ENCODE results near the gene NDUFS5.
"Not testable (repeated sequence)": the region's sequence is repeated elsewhere in the genome, so short reads cannot be mapped to it uniquely, and the experiment has no call there.

Gene NDUFS5

GRCh38 chr1:39065542-39065941 is 39.4 kb downstream of the NDUFS5 start:
- no peak for DNase-seq

- DNase-seq, result not testable (repeated sequence)
Observed at GRCh38 chr1:39068227-39068626, 42.1 kb downstream of the NDUFS5 start.

- not testable (repeated sequence) for DNase-seq
Observed at GRCh38 chr1:39071557-39071956, 45.4 kb downstream of the NDUFS5 start.

GRCh38 chr1:39076127-39076798 is 50.1 kb downstream of the NDUFS5 start:
- DNase-seq, result no peak

GRCh38 chr1:39076799-39077148 is 50.6 kb downstream of the NDUFS5 start:
- no peak for DNase-seq

- DNase-seq, result no peak
Observed at GRCh38 chr1:39080269-39080826, 54.2 kb downstream of the NDUFS5 start.

GRCh38 chr1:39080831-39081270 is 54.7 kb downstream of the NDUFS5 start:
- DNase-seq, result no peak

DNA sequence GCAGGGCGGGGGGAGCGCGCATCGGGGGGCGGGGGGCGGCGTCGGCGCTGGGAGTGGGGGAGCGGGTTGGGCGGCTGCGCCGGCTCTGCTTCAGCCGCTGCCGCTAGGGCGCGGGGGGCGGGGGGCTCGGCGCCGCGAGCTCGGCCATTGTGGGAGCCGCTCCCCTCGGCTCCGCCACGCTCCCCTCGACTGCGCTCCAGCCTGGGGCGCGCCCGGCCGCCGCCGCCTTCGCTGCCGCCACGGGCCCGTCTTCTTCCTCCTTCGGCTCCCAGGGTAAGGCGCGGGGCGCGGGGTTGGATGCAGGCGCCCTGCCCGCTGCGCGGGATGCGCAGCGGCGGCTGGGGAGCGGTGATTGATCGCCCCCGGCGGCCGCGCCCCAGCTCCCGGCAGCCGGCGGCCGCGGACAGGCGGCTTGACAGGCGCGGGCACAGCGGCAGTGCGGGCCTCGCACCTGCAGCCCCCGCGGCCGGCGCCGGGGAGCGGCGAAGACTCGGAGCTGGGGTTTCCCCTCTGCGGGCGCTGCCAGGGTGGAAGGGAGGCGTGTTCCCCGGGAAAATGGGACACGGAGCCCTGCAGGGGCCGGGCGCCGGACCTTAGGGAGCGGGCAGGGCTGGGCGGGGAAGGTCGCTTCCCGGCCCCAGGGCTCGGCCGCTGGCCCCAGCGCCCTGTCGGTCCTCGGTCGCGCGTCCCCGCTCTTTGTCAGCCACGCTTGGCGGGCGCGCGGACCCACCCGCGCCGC is 55.3 kb downstream of the NDUFS5 start:
- DNase-seq, result peak; percentile 15

GRCh38 chr1:39082010-39082799 is 56.1 kb downstream of the NDUFS5 start:
- DNase-seq, result no peak

DNA sequence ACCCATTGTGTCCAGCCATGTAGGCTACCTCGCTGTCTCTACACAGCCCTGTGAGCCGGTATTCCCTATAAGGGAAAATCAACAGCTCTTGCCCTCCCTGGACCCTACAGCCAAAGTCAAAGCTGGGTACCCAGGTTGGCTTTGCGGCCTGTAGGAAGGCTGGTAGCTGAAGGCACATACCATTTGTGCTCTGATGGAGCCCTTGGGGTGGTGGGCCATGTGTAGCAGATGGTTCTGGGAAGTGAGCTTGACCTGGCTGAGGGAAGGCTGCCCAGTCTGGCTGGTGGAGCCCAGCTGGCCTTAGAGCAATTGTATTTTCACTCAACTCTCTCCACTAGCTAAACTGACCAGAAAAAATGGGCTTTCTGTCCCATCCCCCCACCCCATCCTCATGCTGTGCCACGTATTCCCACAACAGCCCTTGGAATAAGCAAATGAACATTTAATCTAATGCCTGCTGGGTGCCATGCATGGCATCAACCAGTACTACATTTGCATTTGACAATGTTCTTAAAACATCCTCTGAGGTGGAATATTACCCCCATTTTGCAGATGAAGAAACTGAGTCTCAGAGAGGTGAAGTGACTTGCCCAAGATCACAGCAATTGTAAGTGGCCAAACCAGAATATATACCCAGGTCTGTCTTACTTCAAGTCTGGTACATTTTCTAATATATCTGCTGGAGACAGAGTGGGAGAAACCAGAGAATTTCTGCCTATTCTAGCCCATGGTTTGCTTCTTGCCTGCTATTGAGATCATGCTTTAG is 56.8 kb downstream of the NDUFS5 start:
- no peak for DNase-seq

- DNase-seq, result no peak
Observed at GRCh38 chr1:39084191-39084590, 58.0 kb downstream of the NDUFS5 start.

All from CD4-positive, alpha-beta T cell treated with Interleukin-12 subunit alpha and Interleukin-12 subunit beta, for 1 hour (primary cell).